Panc1 (cell line): ENCODE results near the gene ASCC3.

ENCODE experiments used
- TCF7L2 ChIP-seq: IDR thresholded peaks from 2 replicates; pipeline ENCODE4 v1.6.1; 2011; ENCODE audit warnings: mild to moderate bottlenecking, low read depth, low read length, inconsistent platforms
- TF ChIP-seq, protein P1 (sequence below): fragments of 450-650 bp; IDR thresholded peaks from 2 replicates; pipeline ENCODE4 v1.5.1; 2017; ENCODE audit warnings: mild to moderate bottlenecking

DNA sequence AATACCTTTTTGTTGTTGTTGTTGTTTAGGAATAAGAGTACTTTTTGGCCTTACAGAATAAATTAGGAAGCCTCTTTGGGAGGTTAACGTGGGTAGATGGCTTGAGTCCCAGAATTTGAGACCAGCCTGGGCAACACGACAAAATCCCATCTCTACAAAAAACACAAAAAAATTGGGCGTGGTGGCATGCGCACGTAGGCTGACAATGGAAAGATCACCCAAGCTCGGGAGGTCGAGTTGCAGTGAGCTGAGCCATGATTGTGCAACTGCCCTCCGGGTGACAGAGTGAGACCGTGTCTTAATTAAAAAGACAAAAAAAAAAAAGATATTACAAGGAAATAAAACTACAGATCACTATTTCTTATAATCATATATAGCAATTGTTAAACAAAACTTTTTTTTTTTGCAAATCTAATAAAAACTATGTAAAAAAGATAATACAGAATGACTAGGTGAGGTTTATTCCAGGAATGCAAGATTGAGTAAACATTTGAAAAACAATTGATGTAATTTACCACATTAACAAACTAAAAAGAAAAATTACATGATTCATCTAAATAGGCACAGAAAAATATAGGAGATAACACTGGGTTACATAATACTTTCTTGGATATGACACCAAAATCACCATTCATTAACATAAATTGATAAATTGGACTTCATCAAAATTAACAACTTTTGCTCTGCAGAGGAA, 43.6 kb upstream of the ASCC3 start:
- TF ChIP-seq TCF7L2, result no peak
- TF ChIP-seq, protein P1, sequence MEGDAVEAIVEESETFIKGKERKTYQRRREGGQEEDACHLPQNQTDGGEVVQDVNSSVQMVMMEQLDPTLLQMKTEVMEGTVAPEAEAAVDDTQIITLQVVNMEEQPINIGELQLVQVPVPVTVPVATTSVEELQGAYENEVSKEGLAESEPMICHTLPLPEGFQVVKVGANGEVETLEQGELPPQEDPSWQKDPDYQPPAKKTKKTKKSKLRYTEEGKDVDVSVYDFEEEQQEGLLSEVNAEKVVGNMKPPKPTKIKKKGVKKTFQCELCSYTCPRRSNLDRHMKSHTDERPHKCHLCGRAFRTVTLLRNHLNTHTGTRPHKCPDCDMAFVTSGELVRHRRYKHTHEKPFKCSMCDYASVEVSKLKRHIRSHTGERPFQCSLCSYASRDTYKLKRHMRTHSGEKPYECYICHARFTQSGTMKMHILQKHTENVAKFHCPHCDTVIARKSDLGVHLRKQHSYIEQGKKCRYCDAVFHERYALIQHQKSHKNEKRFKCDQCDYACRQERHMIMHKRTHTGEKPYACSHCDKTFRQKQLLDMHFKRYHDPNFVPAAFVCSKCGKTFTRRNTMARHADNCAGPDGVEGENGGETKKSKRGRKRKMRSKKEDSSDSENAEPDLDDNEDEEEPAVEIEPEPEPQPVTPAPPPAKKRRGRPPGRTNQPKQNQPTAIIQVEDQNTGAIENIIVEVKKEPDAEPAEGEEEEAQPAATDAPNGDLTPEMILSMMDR, result no peak
